ENCODE measurements around the gene BSN. TPM values are rescaled to one million over a fixed set of nuclear protein-coding genes. Genes with fewer than 3 reads are reported as not detected.

BSN gene
- total RNA-seq, 2 donors from 2014 or later, result 0.82 to 11.6 TPM

GRCh38 chr3:49666592-49666991 is 112.3 kb downstream of the BSN start:
- no peak overlapping the region for H3K27ac ChIP-seq
- no peak overlapping the region for H3K4me3 ChIP-seq
- no peaks in the 10 kb centered on the region for H3K9me3 ChIP-seq
- intact Hi-C loops (cut with DNase I), result no loop called here
- H3K4me1 ChIP-seq (replicated peaks), result no peaks in the 10 kb centered on the region
- TF ChIP-seq POLR2AphosphoS5 (IDR thresholded peaks at IDR 0.05) (no peak), CTCF (IDR thresholded peaks at IDR 0.05) (no peak), POLR2A (IDR thresholded peaks at IDR 0.05) (no peak)
- WGBS, result 43% methylated on average over 8 of the region's 8 CpGs
- DNase-seq (ENCODE audit: low spot score), result no peak
- H3K36me3 ChIP-seq, result no peaks in the 10 kb centered on the region
- no peaks in the 10 kb centered on the region for H3K27me3 ChIP-seq (replicated peaks; ENCODE audit: insufficient read depth)

- Histone ChIP-seq H3K27me3 (replicated peaks; ENCODE audit: insufficient read depth) (no peaks in the 10 kb centered on the region), H3K9me3 (no peaks in the 10 kb centered on the region), H3K36me3 (no peaks in the 10 kb centered on the region), H3K27ac (no peak overlapping the region), H3K4me3 (no peak overlapping the region), H3K4me1 (replicated peaks) (no peaks in the 10 kb centered on the region)
- no peak for TF ChIP-seq POLR2A (IDR thresholded peaks at IDR 0.05)
- no peak for TF ChIP-seq POLR2AphosphoS5 (IDR thresholded peaks at IDR 0.05)
- no peak for TF ChIP-seq CTCF (IDR thresholded peaks at IDR 0.05)
- WGBS, result 66% methylated on average over 25 of the region's 25 CpGs
- intact Hi-C loops (cut with DNase I), result no loop called here
- DNase-seq (ENCODE audit: low spot score), result no peak
Measured at GRCh38 chr3:49667701-49668413, 113.6 kb downstream of the BSN start.

- intact Hi-C loops (cut with DNase I), result no loop called here
- DNase-seq (ENCODE audit: low spot score), result no peak
- H3K9me3 ChIP-seq, result no peaks in the 10 kb centered on the region
- TF ChIP-seq CTCF (IDR thresholded peaks at IDR 0.05) (no peak), POLR2A (IDR thresholded peaks at IDR 0.05) (no peak), POLR2AphosphoS5 (IDR thresholded peaks at IDR 0.05) (no peak)
- no peaks in the 10 kb centered on the region for H3K36me3 ChIP-seq
- H3K27ac ChIP-seq, result no peak overlapping the region
- 21% methylated on average over 5 of the region's 5 CpGs for WGBS
- no peaks in the 10 kb centered on the region for H3K27me3 ChIP-seq (replicated peaks; ENCODE audit: insufficient read depth)
- H3K4me3 ChIP-seq, result no peak overlapping the region
- H3K4me1 ChIP-seq (replicated peaks), result no peaks in the 10 kb centered on the region
Measured at GRCh38 chr3:49668414-49668797, 114.1 kb downstream of the BSN start.

- 36% methylated on average over 5 of the region's 5 CpGs for WGBS
- intact Hi-C loops (cut with DNase I), result no loop called here
- no peak for TF ChIP-seq POLR2AphosphoS5 (IDR thresholded peaks at IDR 0.05)
- Histone ChIP-seq H3K4me3 (no peak overlapping the region), H3K27ac (no peak overlapping the region), H3K36me3 (no peaks in the 10 kb centered on the region), H3K9me3 (no peaks in the 10 kb centered on the region), H3K27me3 (replicated peaks; ENCODE audit: insufficient read depth) (no peaks in the 10 kb centered on the region), H3K4me1 (replicated peaks) (no peaks in the 10 kb centered on the region)
- no peak for DNase-seq (ENCODE audit: low spot score)
Measured at GRCh38 chr3:49668861-49669260, 114.6 kb downstream of the BSN start.

GRCh38 chr3:49669352-49669751 is 115.1 kb downstream of the BSN start:
- no peak for DNase-seq (ENCODE audit: low spot score)
- Histone ChIP-seq H3K27ac (no peak overlapping the region), H3K4me1 (replicated peaks) (no peaks in the 10 kb centered on the region), H3K9me3 (no peaks in the 10 kb centered on the region), H3K36me3 (no peaks in the 10 kb centered on the region), H3K27me3 (replicated peaks; ENCODE audit: insufficient read depth) (no peaks in the 10 kb centered on the region), H3K4me3 (no peak overlapping the region)
- TF ChIP-seq POLR2AphosphoS5 (IDR thresholded peaks at IDR 0.05) (no peak), CTCF (IDR thresholded peaks at IDR 0.05) (no peak), POLR2A (IDR thresholded peaks at IDR 0.05) (no peak)
- intact Hi-C loops (cut with DNase I), result no loop called here
- WGBS, result 66% methylated on average over 3 of the region's 3 CpGs
